EH (cell line): ENCODE data around the gene IGF2BP1.

ENCODE experiments used
- DNase-seq: peaks from one replicate; pipeline ENCODE4 v3.0.0-alpha.2; 2015; ENCODE audit warnings: low read depth

IGF2BP1 gene

GRCh38 chr17:48997103-48997826, at the start of gene IGF2BP1:
Gene IGF2BP1, plus strand, starts transcription at chr17:48997385. Its CDS starts 361 bp downstream, at chr17:48997746.
- peak; percentile 38 for DNase-seq

- DNase-seq = no peak
Measured at GRCh38 chr17:48951572-48951971, 45.6 kb upstream of the IGF2BP1 start.

- DNase-seq = no peak
Measured at GRCh38 chr17:48952904-48953303, 44.3 kb upstream of the IGF2BP1 start.

GRCh38 chr17:48954300-48954755, 42.9 kb upstream of the IGF2BP1 start:
- DNase-seq = peak; percentile 54

GRCh38 chr17:48960834-48961515, 36.2 kb upstream of the IGF2BP1 start:
- no peak for DNase-seq

- DNase-seq = peak; percentile 66
Measured at GRCh38 chr17:48961516-48962233, 35.5 kb upstream of the IGF2BP1 start.

- DNase-seq = peak; percentile 36
Measured at GRCh38 chr17:48970224-48970623, 27.0 kb upstream of the IGF2BP1 start.

- no peak for DNase-seq
Measured at GRCh38 chr17:48970865-48971687, 26.1 kb upstream of the IGF2BP1 start.

GRCh38 chr17:48972749-48973097, 24.5 kb upstream of the IGF2BP1 start:
- no peak for DNase-seq

GRCh38 chr17:48973806-48974205, 23.4 kb upstream of the IGF2BP1 start:
- DNase-seq = no peak

- no peak for DNase-seq
Measured at GRCh38 chr17:48981927-48982539, 15.2 kb upstream of the IGF2BP1 start.

- DNase-seq = no peak
Measured at GRCh38 chr17:48985436-48986245, 11.5 kb upstream of the IGF2BP1 start.

- no peak for DNase-seq
Measured at GRCh38 chr17:48989100-48989499, 8.1 kb upstream of the IGF2BP1 start.

GRCh38 chr17:48990882-48991357, 6.3 kb upstream of the IGF2BP1 start:
- no peak for DNase-seq

GRCh38 chr17:48992444-48992843, 4.7 kb upstream of the IGF2BP1 start:
- no peak for DNase-seq

GRCh38 chr17:48993305-48993704, 3.9 kb upstream of the IGF2BP1 start:
- no peak for DNase-seq

GRCh38 chr17:48993951-48994350, 3.2 kb upstream of the IGF2BP1 start:
- DNase-seq = no peak

GRCh38 chr17:48994549-48995303, 2.5 kb upstream of the IGF2BP1 start:
- no peak for DNase-seq

GRCh38 chr17:48995304-48995973, 1.7 kb upstream of the IGF2BP1 start:
- no peak for DNase-seq
